Uterus (tissue), 4 donors: ENCODE results near the gene SNX13. TPM values are rescaled to one million over a fixed set of nuclear protein-coding genes. Genes with fewer than 3 reads are reported as not detected.

Experiments used
- DNase-seq, 2 donors: peaks; one replicate each; pipeline ENCODE4 v3.0.0-alpha.2; 2019 to 2020
- H3K27ac ChIP-seq, 2 donors: fragments of 200-600 bp; sonication (generic); 1 replicate in 1 of 2; 2 replicates in 1 of 2; pipeline ENCODE4 v1.5.1; 2016 to 2018
- H3K27me3 ChIP-seq, 2 donors: fragments of 200-600 bp; sonication (generic); one replicate each; pipeline ENCODE4 v1.5.1; 2018 to 2019; ENCODE audit warnings: control low read depth in 1 of 2
- H3K36me3 ChIP-seq, 2 donors: fragments of 200-600 bp; sonication (generic); one replicate each; pipeline ENCODE4 v1.5.1; 2019; ENCODE audit warnings: control low read depth in 1 of 2
- H3K4me1 ChIP-seq, 2 donors: fragments of 200-600 bp; sonication (generic); one replicate each; pipeline ENCODE4 v1.5.1; 2018 to 2019; ENCODE audit warnings: control low read depth in 1 of 2
- H3K4me3 ChIP-seq, 2 donors: fragments of 200-600 bp; sonication (generic); 1 replicate in 1 of 2; 2 replicates in 1 of 2; pipeline ENCODE4 v1.5.1; 2018 to 2019; ENCODE audit warnings: mild to moderate bottlenecking in 1 of 2
- H3K9me3 ChIP-seq, 2 donors: fragments of 200-600 bp; sonication (generic); one replicate each; pipeline ENCODE4 v1.5.1; 2019; ENCODE audit warnings: control low read depth in 1 of 2
- CTCF ChIP-seq, 4 experiments: fragments of 200-600 bp in 2 of 4; fragments of 450-650 bp in 2 of 4; sonication (generic) in 2 of 4; IDR thresholded peaks; one replicate each; pipeline ENCODE4 v1.5.1; 2016 to 2019; ENCODE audit warnings: antibody characterized with exemption in 4 of 4, mild to moderate bottlenecking in 2 of 4, moderate library complexity in 1 of 4
- POLR2A ChIP-seq, 2 donors: fragments of 450-650 bp; IDR thresholded peaks; one replicate each; pipeline ENCODE4 v1.6.1; 2016; ENCODE audit warnings: antibody characterized with exemption in 2 of 2, mild to moderate bottlenecking in 1 of 2, moderate library complexity in 1 of 2
- intact Hi-C: fragments of 100-400 bp; cut with DNase I; formaldehyde crosslinking; loops from one replicate; pipeline ENCODE4 v1.15.1; 2023; ENCODE audit warnings: low total_unique reads
- total RNA-seq, 4 donors: library from RNA; depleted of rRNA in 3 of 4; stranded (reverse); fragments of >200 nt in 3 of 4; gene quantifications; one replicate each; pipeline versions ENCODE4 v1.1.0 to v1.2.4, GENCODE V29; 2014 to 2023
- donor health status: DM: yes; HTN: yes; CAD: no.

The SNX13 gene, protein sequence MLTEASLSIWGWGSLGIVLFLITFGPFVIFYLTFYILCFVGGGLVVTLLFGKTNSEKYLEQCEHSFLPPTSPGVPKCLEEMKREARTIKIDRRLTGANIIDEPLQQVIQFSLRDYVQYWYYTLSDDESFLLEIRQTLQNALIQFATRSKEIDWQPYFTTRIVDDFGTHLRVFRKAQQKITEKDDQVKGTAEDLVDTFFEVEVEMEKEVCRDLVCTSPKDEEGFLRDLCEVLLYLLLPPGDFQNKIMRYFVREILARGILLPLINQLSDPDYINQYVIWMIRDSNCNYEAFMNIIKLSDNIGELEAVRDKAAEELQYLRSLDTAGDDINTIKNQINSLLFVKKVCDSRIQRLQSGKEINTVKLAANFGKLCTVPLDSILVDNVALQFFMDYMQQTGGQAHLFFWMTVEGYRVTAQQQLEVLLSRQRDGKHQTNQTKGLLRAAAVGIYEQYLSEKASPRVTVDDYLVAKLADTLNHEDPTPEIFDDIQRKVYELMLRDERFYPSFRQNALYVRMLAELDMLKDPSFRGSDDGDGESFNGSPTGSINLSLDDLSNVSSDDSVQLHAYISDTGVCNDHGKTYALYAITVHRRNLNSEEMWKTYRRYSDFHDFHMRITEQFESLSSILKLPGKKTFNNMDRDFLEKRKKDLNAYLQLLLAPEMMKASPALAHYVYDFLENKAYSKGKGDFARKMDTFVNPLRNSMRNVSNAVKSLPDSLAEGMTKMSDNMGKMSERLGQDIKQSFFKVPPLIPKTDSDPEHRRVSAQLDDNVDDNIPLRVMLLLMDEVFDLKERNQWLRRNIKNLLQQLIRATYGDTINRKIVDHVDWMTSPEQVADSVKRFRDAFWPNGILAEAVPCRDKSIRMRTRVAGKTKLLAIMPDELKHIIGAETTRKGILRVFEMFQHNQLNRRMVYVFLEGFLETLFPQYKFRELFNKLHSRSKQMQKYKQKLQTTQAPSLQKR
- total RNA-seq, result 100 to 1,000 TPM in 2 of 4 donors, 10 to 100 TPM in 2; 26.9 to 222 (median 91.2) TPM

DNA sequence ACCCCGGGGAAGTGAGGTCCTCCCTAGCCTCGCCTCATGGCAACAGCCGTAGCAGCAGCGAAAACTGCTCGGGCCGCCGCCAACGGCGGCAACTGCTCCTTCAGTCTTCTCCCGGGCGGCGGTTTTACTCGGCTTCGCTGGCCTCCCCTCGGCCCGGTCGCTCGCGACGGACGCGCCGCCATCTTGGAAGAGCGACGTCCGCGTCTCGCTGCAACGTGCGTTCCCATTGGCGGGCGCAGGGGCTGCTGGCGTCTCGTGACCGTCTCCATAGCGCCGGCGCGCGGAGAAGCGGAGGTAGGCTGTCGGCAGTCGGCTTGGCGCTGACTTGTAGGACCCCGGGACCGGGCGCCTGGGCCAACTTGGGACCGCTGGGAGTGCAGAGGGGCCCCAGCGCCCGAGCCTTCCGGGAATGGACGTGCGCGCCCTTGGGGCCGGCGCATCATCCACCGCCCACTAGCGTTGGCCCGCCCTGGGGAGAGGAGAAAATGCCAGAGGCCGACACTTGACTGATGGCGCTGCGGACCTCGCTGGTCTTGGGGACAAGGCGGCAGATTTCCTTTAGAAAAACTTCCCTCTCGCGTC, at the start of gene SNX13:
TSS of gene SNX13 (minus strand) at position 193 of the 582 bp plus-strand sequence. CDS start 199 bp downstream, outside the sequence.
- Histone ChIP-seq H3K36me3 (no peaks in the 10 kb centered on the region), H3K4me1 (no peaks in the 10 kb centered on the region), H3K4me3 (peak within 1 kb of the TSS; percentile 78 to 81), H3K27ac (peak within 1 kb of the TSS; percentile 95 to 98), H3K27me3 (no peaks in the 10 kb centered on the region), H3K9me3 (no peaks in the 10 kb centered on the region)
- peak; percentile 88 to 90 for DNase-seq
- intact Hi-C loops, result no loop called here
- TF ChIP-seq POLR2A (IDR thresholded peaks at IDR 0.05) (peak; percentile 69 to 80), CTCF (IDR thresholded peaks at IDR 0.05) (peak; percentile 17 to 41 (median 25))

DNA sequence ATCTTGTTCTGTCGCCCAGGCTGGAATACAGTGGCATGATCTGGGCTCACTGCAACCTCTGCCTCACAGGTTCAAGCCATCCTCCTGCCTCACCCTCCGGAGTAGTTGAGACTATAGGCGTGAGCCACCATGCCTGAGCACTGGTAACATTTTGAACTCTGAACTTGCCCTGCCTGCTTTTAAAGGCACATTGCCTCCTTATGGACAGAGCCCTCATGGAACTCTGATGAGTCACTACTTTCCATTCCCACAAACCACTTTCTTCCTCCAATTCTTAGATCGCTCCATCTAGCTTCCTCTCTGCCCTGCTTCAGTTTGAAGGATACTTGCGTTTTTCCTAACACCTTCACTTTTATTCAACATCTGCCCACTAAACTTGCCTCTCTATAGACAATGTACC, 49.3 kb upstream of the SNX13 start:
- Histone ChIP-seq H3K4me3 (no peak overlapping the region), H3K4me1 (no peaks in the 10 kb centered on the region), H3K9me3 (no peaks in the 10 kb centered on the region), H3K36me3 (no peaks in the 10 kb centered on the region), H3K27ac (no peak overlapping the region), H3K27me3 (no peaks in the 10 kb centered on the region)
- TF ChIP-seq CTCF (IDR thresholded peaks at IDR 0.05), result no peak
- no peak for TF ChIP-seq POLR2A (IDR thresholded peaks at IDR 0.05)
- intact Hi-C loops, result no loop called here
- DNase-seq, result no peak

DNA sequence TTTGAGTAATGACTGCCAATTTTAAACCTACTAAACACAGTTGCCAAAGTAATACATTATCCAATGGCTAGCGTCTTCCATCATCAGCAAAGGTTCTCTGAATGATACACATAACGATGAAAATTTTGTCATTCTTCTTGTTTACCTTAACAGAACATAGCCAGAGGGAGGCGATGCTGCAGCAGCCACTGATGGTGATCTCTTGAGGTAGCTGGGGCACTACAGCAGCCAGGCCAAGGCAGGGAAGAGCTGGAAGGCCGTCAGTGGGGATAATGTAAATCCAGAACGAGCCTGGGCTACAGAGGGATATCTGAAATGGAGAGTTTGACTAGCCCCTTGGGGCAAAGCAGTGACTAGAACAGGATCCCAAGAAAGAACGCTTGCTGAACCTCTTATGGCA, 48.6 kb upstream of the SNX13 start:
- intact Hi-C loops, result no loop called here
- Histone ChIP-seq H3K9me3 (no peaks in the 10 kb centered on the region), H3K4me1 (no peaks in the 10 kb centered on the region), H3K27me3 (no peaks in the 10 kb centered on the region), H3K4me3 (no peak overlapping the region), H3K27ac (no peak overlapping the region), H3K36me3 (no peaks in the 10 kb centered on the region)
- no peak for TF ChIP-seq POLR2A (IDR thresholded peaks at IDR 0.05)
- TF ChIP-seq CTCF (IDR thresholded peaks at IDR 0.05), result no peak
- no peak for DNase-seq

DNA sequence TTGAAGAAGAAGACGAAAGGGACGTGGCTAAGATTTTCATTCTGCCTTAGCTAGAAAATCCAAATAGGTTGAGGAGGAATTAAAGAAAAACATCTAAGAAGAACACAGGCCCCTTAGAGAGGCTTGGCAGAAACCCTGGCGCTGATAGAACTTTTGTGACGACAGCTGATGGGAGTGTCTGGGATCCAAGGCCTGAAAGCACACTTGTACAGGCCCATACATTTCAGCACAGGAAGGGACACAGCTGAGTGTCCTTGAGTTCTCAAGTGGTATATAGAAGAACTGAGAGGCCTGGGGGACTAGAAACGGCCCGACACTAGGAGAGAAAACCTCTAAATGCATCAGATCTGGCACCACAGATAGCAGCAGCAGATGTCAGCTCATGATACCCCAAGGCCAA, 47.8 kb upstream of the SNX13 start:
- TF ChIP-seq CTCF (IDR thresholded peaks at IDR 0.05) (no peak), POLR2A (IDR thresholded peaks at IDR 0.05) (no peak)
- Histone ChIP-seq H3K4me1 (no peaks in the 10 kb centered on the region), H3K4me3 (no peak overlapping the region), H3K27ac (no peak overlapping the region), H3K36me3 (no peaks in the 10 kb centered on the region), H3K27me3 (no peaks in the 10 kb centered on the region), H3K9me3 (no peaks in the 10 kb centered on the region)
- no peak for DNase-seq
- intact Hi-C loops, result no loop called here
